CD4-positive, alpha-beta T cell (primary cell): ENCODE data around the gene LANCL2. TPM values are rescaled to one million over a fixed set of nuclear protein-coding genes. Genes with fewer than 3 reads are reported as not detected.

Experiments
- ATAC-seq: fragments of 200-7000 bp; cut with Tn5 transposase; one replicate; pipeline ENCODE4 v1.10.0; 2022; ENCODE audit warnings: mild to moderate bottlenecking; ENCODE audit not compliant: poor library complexity
- CTCF ChIA-PET: fragments of 350-600 bp; sonication (Branson Sonifier 250); formaldehyde crosslinking; loops from one replicate; lab custom pipeline; 2021; ENCODE audit warnings: antibody characterized with exemption, inconsistent platforms; lab: Charles Lee
- POLR2A ChIA-PET: fragments of 350-600 bp; sonication (Branson Sonifier 250); formaldehyde crosslinking; loops from one replicate; lab custom pipeline; 2021; ENCODE audit warnings: antibody characterized with exemption, inconsistent platforms; lab: Charles Lee
- DNase-seq, 14 experiments: peaks; one replicate each; pipeline ENCODE4 v3.0.0-alpha.2; 2013 to 2020; ENCODE audit warnings: mixed read lengths in 2 of 14
- H3K27ac ChIP-seq, 2 donors: one replicate each; pipeline versions ENCODE4 v1.5.1 to v1.7.0; 2013; ENCODE audit warnings: low read length in 2 of 2, low read depth in 1 of 2, mild to moderate bottlenecking in 1 of 2
- H3K27me3 ChIP-seq, 2 experiments: 1 replicate in 1 of 2; 2 replicates in 1 of 2; pipeline versions ENCODE4 v1.6.1 to v1.7.0; 2013; ENCODE audit warnings: low read length in 2 of 2, control low read depth in 1 of 2, mild to moderate bottlenecking in 1 of 2, moderate library complexity in 1 of 2; ENCODE audit not compliant: insufficient read depth in 2 of 2, control insufficient read depth in 1 of 2
- H3K36me3 ChIP-seq: one replicate; pipeline ENCODE4 v1.6.1; 2013; ENCODE audit warnings: low read length, control low read depth; ENCODE audit not compliant: insufficient read depth
- H3K4me1 ChIP-seq: one replicate; pipeline ENCODE4 v1.6.1; 2013; ENCODE audit warnings: low read length, control low read depth; ENCODE audit not compliant: insufficient read depth
- H3K4me3 ChIP-seq: one replicate; pipeline ENCODE4 v1.5.1; 2013; ENCODE audit warnings: mild to moderate bottlenecking, low read length, moderate library complexity
- H3K9me3 ChIP-seq, 2 experiments: 1 replicate in 1 of 2; 2 replicates in 1 of 2; pipeline versions ENCODE4 v1.6.1 to v1.7.0; 2013; ENCODE audit warnings: low read length in 2 of 2, mild to moderate bottlenecking in 2 of 2, control low read depth in 1 of 2, moderate library complexity in 1 of 2; ENCODE audit not compliant: control insufficient read depth in 1 of 2, insufficient read depth in 1 of 2
- H3K27ac Mint-ChIP-seq: one replicate; pipeline ENCODE4 v1.8.0; 2020; ENCODE audit warnings: mixed read lengths
- H3K27me3 Mint-ChIP-seq: one replicate; pipeline ENCODE4 v1.8.0; 2021; ENCODE audit warnings: mixed read lengths
- H3K36me3 Mint-ChIP-seq: one replicate; pipeline ENCODE4 v1.8.0; 2021; ENCODE audit warnings: low read depth, mixed read lengths
- H3K4me1 Mint-ChIP-seq: one replicate; pipeline ENCODE4 v1.8.0; 2021; ENCODE audit warnings: low read depth, mixed read lengths
- H3K4me3 Mint-ChIP-seq: one replicate; pipeline ENCODE4 v1.8.0; 2020; ENCODE audit warnings: mild to moderate bottlenecking, mixed read lengths
- H3K9me3 Mint-ChIP-seq: one replicate; pipeline ENCODE4 v1.8.0; 2020; ENCODE audit warnings: mixed read lengths
- intact Hi-C, 2 experiments: fragments of 100-400 bp; cut with DNase I in 1 of 2; cut with micrococcal nuclease in 1 of 2; formaldehyde crosslinking; loops; one replicate each; pipeline versions ENCODE4 v1.15.1 to v1.9.0; 2023 to 2025; cut with DNase I, micrococcal nuclease
- total RNA-seq, 174 experiments: library from RNA in 2 of 174; stranded (reverse) in 2 of 174; gene quantifications; one replicate each; pipeline ENCODE4 v1.2.3 and lab custom pipeline; 2021 to 2026
- TF ChIP-seq, protein P1 (sequence below): fragments of 200-600 bp; IDR thresholded peaks from one replicate; pipeline ENCODE4 v1.8.0; 2022; ENCODE audit warnings: antibody characterized with exemption, mild to moderate bottlenecking

LANCL2 gene
- total RNA-seq, 2 experiments from 2014 or later: 7.1 to 9.0 TPM

DNA sequence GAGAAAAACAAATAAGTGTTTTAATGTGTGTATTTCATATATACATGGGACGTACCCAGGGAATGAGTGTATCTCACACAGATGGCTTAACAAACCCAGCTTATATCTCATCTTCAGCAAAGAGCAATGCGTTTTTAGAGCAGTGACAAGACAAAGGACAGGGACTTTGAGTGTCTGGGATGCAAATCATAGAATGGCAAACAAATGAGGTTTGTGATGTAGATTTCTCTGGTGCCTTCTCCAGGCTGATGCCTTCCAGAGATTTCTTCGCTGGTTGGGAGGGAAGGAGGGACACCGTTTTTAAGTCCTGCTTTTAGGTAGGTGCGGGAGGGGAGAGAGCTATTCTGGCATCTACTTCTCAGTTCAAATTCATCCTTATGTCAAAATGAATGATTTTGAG lies 16.6 kb downstream of the LANCL2 start:
- Mint-ChIP-seq H3K4me3 (no peak overlapping the region), H3K9me3 (peaks cover 5% of the 10 kb centered on the region), H3K27me3 (no peaks in the 10 kb centered on the region), H3K36me3 (peaks cover 40% of the 10 kb centered on the region), H3K4me1 (no peaks in the 10 kb centered on the region), H3K27ac (no peak overlapping the region)
- POLR2A ChIA-PET: no interaction called here
- CTCF ChIA-PET: interaction anchor here (0.6 kb wide), 1 partner anchor 18 kb away, joined by 5 read pairs; no protein-coding TSS in a partner anchor
- DNase-seq (no peak), ATAC-seq (no peak)
- TF ChIP-seq, protein P1, sequence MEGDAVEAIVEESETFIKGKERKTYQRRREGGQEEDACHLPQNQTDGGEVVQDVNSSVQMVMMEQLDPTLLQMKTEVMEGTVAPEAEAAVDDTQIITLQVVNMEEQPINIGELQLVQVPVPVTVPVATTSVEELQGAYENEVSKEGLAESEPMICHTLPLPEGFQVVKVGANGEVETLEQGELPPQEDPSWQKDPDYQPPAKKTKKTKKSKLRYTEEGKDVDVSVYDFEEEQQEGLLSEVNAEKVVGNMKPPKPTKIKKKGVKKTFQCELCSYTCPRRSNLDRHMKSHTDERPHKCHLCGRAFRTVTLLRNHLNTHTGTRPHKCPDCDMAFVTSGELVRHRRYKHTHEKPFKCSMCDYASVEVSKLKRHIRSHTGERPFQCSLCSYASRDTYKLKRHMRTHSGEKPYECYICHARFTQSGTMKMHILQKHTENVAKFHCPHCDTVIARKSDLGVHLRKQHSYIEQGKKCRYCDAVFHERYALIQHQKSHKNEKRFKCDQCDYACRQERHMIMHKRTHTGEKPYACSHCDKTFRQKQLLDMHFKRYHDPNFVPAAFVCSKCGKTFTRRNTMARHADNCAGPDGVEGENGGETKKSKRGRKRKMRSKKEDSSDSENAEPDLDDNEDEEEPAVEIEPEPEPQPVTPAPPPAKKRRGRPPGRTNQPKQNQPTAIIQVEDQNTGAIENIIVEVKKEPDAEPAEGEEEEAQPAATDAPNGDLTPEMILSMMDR: no peak
- intact Hi-C loops: no loop called here
- H3K27ac ChIP-seq: no peak overlapping the region
- no peaks in the 10 kb centered on the region for H3K36me3 ChIP-seq
- no peaks in the 10 kb centered on the region for H3K27me3 ChIP-seq
- no peaks in the 10 kb centered on the region for H3K4me1 ChIP-seq
- H3K4me3 ChIP-seq: no peak overlapping the region
- peaks cover 7 to 10% of the 10 kb centered on the region in 2 experiments for H3K9me3 ChIP-seq

DNA sequence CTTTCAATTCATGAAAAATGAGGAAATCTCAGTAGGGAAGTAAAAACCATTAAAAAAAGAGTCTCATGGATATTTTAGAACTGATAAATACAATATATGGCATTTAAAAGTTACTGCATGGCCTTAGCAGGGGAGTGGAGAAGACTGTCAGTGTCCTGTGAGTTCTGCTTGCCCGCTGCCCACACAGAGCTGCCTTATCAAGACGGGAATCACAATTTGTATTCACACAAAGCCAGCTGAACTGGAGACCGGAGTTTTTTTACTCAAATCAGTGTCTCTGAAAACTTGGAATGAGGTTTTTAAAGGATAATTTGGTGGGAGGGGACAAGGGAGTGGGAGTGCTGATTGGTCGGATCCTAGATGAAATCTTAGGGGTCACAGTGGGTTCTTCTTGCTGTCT lies 17.1 kb downstream of the LANCL2 start:
- H3K27me3 ChIP-seq: no peaks in the 10 kb centered on the region
- H3K36me3 ChIP-seq: no peaks in the 10 kb centered on the region
- POLR2A ChIA-PET: no interaction called here
- intact Hi-C loops: no loop called here
- CTCF ChIA-PET: no interaction called here
- H3K27ac ChIP-seq: no peak overlapping the region
- no peak for ATAC-seq
- no peaks in the 10 kb centered on the region for H3K4me1 ChIP-seq
- no peak for DNase-seq
- no peaks in the 10 kb centered on the region for H3K27me3 Mint-ChIP-seq
- H3K4me1 Mint-ChIP-seq: no peaks in the 10 kb centered on the region
- H3K27ac Mint-ChIP-seq: no peak overlapping the region
- H3K9me3 ChIP-seq: peaks cover 10 to 13% of the 10 kb centered on the region in 2 experiments
- peaks cover 46% of the 10 kb centered on the region for H3K36me3 Mint-ChIP-seq
- TF ChIP-seq, protein P1: no peak
- no peak overlapping the region for H3K4me3 Mint-ChIP-seq
- H3K9me3 Mint-ChIP-seq: peaks cover 10% of the 10 kb centered on the region
- no peak overlapping the region for H3K4me3 ChIP-seq

DNA sequence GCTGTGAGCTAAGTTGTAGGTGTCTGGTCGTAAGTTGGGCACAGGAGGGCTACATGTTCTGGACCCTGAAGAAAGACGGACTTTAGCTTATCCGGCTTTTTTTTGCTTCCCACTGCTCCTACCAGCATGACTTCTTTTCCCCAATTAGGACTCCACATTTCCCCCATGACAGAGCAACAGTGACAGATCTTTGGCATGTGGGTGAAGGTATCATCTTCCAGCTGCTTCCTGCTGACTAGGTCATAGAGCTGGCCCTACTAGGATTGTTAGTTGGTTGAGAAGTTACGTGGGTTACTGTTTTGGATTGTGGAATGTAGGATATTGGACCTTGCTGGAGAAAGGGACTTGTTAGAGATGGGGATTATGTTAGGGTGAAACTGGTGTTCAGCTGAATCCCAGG lies 21.4 kb downstream of the LANCL2 start:
- Histone ChIP-seq H3K9me3 (peaks cover 18 to 20% of the 10 kb centered on the region in 2 experiments), H3K36me3 (no peaks in the 10 kb centered on the region), H3K27ac (no peak overlapping the region), H3K27me3 (no peaks in the 10 kb centered on the region), H3K4me3 (no peak overlapping the region), H3K4me1 (no peaks in the 10 kb centered on the region)
- H3K9me3 Mint-ChIP-seq: peaks cover 11% of the 10 kb centered on the region
- no peaks in the 10 kb centered on the region for H3K27me3 Mint-ChIP-seq
- ChIA-PET POLR2A (no interaction called here), CTCF (no interaction called here)
- TF ChIP-seq, protein P1: no peak
- H3K27ac Mint-ChIP-seq: no peak overlapping the region
- DNase-seq (no peak), ATAC-seq (no peak)
- peaks cover 62% of the 10 kb centered on the region for H3K36me3 Mint-ChIP-seq
- no peak overlapping the region for H3K4me3 Mint-ChIP-seq
- no peaks in the 10 kb centered on the region for H3K4me1 Mint-ChIP-seq
- intact Hi-C loops: no loop called here
